ENCODE results near the gene UBR3.

The UBR3 gene

DNA sequence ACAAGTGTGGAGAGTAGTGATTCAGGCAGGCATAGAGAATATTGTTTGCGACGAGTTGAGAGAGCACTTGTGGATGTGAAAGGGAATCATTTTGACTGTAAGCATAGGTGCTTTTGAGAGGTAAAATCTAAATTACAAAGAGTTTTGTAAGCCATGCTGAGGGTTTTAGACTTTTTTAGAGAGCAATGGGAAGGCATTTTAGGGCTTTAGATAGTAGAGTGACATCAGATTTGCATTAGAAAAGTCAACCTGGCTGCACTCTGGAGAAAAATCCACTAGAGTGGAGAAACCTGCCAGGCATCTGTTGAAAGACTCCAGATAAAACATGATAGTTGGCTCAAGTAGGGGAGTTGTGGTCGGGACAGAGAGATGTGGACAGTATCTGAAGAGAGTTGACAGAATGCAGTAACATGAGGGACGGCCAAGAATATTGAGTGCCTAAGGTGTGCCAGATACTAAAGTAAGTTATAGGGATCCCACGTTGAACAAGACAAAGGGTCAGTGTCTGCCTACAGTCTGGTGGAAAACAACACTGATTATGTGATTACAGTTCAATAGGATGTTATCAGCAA is 258.9 kb downstream of the UBR3 start:
- Histone ChIP-seq H2AFZ (ENCODE audit: low read depth, low read length) (no peak overlapping the region), H3K9me3 (ENCODE audit: low read length) (no peaks in the 10 kb centered on the region), H3K27me3 (ENCODE audit: insufficient read depth, low read length) (no peaks in the 10 kb centered on the region), H3K4me3 (ENCODE audit: low read length) (no peak overlapping the region), H3K4me1 (ENCODE audit: insufficient read depth, low read length) (no peaks in the 10 kb centered on the region), H3K36me3 (ENCODE audit: insufficient read depth, low read length) (peaks cover 2% of the 10 kb centered on the region)

DNA sequence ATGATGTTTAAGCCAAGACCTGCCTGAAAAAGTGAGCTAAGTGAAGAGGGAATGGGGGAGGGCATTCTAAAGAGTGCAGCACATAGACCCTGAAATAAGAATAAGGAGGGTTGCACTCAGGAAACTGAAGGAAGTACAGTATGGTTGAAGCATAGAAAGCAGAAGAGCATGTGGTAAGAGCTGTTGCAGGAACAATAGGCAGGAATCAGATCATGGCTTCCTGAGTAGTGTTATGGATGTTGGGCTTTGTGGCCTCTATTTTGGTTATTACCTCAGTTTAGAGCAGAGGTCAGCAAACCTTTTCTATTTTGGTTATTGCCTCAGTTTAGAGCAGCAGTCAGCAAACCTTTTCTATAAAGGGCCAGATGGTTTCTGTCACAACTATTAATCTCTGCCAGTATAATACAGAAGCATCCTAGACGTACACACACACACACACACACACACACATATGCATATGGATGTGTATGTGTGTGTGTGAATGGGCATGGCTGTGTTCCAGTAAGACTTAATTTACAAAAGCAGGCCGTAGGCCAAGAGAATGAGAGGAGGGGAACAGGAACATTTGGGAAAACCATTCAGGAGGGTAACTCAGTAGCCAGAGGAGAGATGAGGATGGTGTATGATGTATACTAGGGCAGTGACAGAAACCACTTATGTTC is 259.6 kb downstream of the UBR3 start:
- no peak overlapping the region for H3K4me3 ChIP-seq (ENCODE audit: low read length)
- H3K36me3 ChIP-seq (ENCODE audit: insufficient read depth, low read length) = no peaks in the 10 kb centered on the region
- no peaks in the 10 kb centered on the region for H3K27me3 ChIP-seq (ENCODE audit: insufficient read depth, low read length)
- H2AFZ ChIP-seq (ENCODE audit: low read depth, low read length) = no peak overlapping the region
- H3K9me3 ChIP-seq (ENCODE audit: low read length) = peaks cover 2% of the 10 kb centered on the region
- no peaks in the 10 kb centered on the region for H3K4me1 ChIP-seq (ENCODE audit: insufficient read depth, low read length)

DNA sequence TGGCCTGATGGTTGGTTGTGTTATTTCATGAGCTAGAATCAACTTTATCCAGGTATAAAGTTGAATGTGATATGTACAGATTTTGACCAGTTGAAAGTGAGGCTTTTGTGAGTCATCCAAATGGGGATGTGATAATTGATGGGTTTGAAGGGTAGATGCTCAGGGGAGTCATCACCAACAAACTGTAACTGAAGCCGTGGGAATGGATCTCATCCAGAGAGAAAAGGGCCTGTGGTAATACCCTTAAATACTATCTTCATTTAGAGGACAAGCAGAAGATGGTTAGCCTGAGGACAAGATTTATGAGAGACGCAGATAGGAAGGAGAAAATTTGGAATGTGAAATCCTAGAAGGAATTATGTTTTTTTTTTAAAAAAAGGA is 260.1 kb downstream of the UBR3 start:
- Histone ChIP-seq H3K36me3 (ENCODE audit: insufficient read depth, low read length) (no peaks in the 10 kb centered on the region), H3K4me1 (ENCODE audit: insufficient read depth, low read length) (no peaks in the 10 kb centered on the region), H3K9me3 (ENCODE audit: low read length) (peaks cover 2% of the 10 kb centered on the region)

DNA sequence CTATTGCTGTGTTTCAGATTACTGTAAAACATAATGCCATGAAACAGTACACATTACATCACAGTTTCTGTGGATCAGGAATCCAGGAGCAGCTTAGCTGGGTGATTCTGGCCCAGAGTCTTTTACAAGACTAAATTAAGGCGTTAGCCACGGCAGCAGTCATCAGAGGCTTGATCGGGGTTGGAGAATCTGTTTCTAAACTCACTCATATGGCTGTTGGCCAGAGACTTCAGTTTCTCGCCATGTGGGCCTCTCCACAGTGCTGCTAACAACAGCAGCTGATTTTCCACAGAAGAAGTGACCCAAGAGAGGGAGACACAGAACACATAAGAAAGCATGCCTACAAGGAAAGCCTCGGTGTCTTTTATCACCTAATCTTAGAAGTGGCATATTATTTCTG is 261.5 kb downstream of the UBR3 start:
- Histone ChIP-seq H3K4me1 (ENCODE audit: insufficient read depth, low read length) (no peaks in the 10 kb centered on the region), H3K27me3 (ENCODE audit: insufficient read depth, low read length) (no peaks in the 10 kb centered on the region), H2AFZ (ENCODE audit: low read depth, low read length) (no peak overlapping the region), H3K36me3 (ENCODE audit: insufficient read depth, low read length) (no peaks in the 10 kb centered on the region), H3K4me3 (ENCODE audit: low read length) (no peak overlapping the region), H3K9me3 (ENCODE audit: low read length) (peaks cover 2% of the 10 kb centered on the region)

More for the DNA sequence above, 260.1 kb downstream of the UBR3 start:
- H3K27me3 ChIP-seq (ENCODE audit: insufficient read depth, low read length) = no peaks in the 10 kb centered on the region
- no peak overlapping the region for H2AFZ ChIP-seq (ENCODE audit: low read depth, low read length)
- H3K4me3 ChIP-seq (ENCODE audit: low read length) = no peak overlapping the region

DNA sequence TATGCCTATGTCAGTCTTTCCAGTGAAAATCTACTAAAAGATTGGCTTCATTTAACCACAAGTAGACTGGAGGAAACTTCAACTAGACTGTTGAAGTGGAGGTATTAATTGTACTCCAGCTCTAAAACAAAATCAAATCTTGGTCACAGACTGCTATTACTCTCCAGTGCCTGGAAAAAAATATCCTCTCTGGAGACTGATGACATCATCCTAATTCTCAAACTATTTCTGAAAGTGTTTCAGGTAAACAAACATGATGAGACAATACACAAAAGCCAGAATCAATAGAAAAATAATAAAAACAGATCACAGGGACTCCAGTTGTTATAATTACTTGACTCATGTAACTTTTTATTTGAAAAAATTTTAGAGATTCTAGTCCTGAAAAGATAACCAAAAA is 263.0 kb downstream of the UBR3 start:
- H3K4me1 ChIP-seq (ENCODE audit: insufficient read depth, low read length) = no peaks in the 10 kb centered on the region
- no peak overlapping the region for H3K4me3 ChIP-seq (ENCODE audit: low read length)
- H3K36me3 ChIP-seq (ENCODE audit: insufficient read depth, low read length) = no peaks in the 10 kb centered on the region

DNA sequence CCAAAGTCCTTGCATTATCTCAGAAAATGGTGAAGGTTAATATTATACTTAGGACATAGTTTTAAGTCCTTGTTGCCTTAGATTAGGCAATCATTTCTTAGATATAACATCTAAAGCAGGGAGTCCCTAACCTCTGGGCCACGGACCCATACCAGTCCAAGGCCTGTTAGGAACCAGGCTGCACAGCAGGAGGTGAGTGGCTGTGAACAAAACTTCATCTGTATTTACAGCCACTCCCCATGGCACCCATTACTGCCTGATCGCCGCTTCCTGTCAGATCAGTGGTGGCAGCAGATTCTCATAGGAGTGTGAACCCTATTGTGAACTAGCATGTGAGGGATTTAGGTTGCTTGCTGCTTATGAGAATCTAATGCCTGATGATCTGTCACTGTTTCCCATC is 264.2 kb downstream of the UBR3 start:
- no peaks in the 10 kb centered on the region for H3K27me3 ChIP-seq (ENCODE audit: insufficient read depth, low read length)
- peaks cover 2% of the 10 kb centered on the region for H3K9me3 ChIP-seq (ENCODE audit: low read length)
- no peak overlapping the region for H3K4me3 ChIP-seq (ENCODE audit: low read length)
- no peaks in the 10 kb centered on the region for H3K36me3 ChIP-seq (ENCODE audit: insufficient read depth, low read length)
- H2AFZ ChIP-seq (ENCODE audit: low read depth, low read length) = no peak overlapping the region
- no peaks in the 10 kb centered on the region for H3K4me1 ChIP-seq (ENCODE audit: insufficient read depth, low read length)

More for the DNA sequence above, 263.0 kb downstream of the UBR3 start:
- no peak overlapping the region for H2AFZ ChIP-seq (ENCODE audit: low read depth, low read length)
- no peaks in the 10 kb centered on the region for H3K27me3 ChIP-seq (ENCODE audit: insufficient read depth, low read length)
- H3K9me3 ChIP-seq (ENCODE audit: low read length) = peaks cover 2% of the 10 kb centered on the region

DNA sequence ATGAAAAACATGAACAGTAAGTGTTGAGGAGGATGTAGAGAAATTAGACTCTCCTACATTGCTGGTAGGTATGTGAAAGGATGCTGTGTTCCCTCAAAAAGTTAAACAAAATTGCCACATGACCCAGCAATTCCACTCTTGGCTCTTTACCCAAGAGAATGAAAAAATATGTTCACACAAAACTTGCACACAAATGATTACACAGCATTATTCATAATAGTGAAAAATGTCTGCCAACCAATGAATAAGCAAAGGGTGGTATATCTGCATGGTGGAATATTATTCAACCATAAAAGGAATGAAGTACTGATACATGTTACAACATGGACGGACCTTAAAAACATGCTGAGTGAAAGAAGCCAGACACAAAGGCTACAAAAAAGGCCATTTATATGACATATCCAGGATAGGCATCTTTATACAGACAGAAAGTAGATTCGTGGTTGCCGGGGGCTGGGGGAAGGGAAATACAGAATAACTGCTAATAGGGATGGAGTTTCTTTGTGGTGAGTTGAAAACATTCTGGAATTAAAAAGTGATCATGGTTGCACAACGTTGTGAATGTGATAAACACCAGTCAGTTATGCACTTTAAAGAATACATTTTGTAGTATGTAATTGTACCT is 265.3 kb downstream of the UBR3 start:
- Histone ChIP-seq H2AFZ (ENCODE audit: low read depth, low read length) (no peak overlapping the region), H3K4me1 (ENCODE audit: insufficient read depth, low read length) (no peaks in the 10 kb centered on the region), H3K36me3 (ENCODE audit: insufficient read depth, low read length) (no peaks in the 10 kb centered on the region), H3K27me3 (ENCODE audit: insufficient read depth, low read length) (no peaks in the 10 kb centered on the region), H3K9me3 (ENCODE audit: low read length) (peaks cover 2% of the 10 kb centered on the region), H3K4me3 (ENCODE audit: low read length) (no peak overlapping the region)

DNA sequence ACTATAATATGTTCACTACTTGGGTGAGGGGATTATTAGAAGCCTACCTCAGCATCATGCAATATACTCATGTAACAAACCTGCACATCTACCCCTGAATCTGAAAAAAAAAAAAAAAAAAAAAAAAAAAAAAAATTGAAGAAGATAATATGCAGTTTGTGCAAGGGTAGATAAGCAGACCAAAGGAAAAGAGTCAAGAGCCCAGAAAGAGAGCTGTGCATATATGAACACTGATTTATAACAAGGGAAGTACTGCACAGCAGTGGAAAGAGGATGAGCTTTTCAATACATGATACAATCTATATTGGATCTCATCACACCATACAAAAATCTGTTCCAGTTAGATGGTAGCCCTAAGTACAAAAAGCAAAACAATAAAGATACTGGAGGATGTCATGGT is 268.1 kb downstream of the UBR3 start:
- H3K27me3 ChIP-seq (ENCODE audit: insufficient read depth, low read length) = no peaks in the 10 kb centered on the region
- H3K9me3 ChIP-seq (ENCODE audit: low read length) = peaks cover 2% of the 10 kb centered on the region
- no peak overlapping the region for H3K4me3 ChIP-seq (ENCODE audit: low read length)
- H3K36me3 ChIP-seq (ENCODE audit: insufficient read depth, low read length) = no peaks in the 10 kb centered on the region
- no peak overlapping the region for H2AFZ ChIP-seq (ENCODE audit: low read depth, low read length)
- H3K4me1 ChIP-seq (ENCODE audit: insufficient read depth, low read length) = no peaks in the 10 kb centered on the region

DNA sequence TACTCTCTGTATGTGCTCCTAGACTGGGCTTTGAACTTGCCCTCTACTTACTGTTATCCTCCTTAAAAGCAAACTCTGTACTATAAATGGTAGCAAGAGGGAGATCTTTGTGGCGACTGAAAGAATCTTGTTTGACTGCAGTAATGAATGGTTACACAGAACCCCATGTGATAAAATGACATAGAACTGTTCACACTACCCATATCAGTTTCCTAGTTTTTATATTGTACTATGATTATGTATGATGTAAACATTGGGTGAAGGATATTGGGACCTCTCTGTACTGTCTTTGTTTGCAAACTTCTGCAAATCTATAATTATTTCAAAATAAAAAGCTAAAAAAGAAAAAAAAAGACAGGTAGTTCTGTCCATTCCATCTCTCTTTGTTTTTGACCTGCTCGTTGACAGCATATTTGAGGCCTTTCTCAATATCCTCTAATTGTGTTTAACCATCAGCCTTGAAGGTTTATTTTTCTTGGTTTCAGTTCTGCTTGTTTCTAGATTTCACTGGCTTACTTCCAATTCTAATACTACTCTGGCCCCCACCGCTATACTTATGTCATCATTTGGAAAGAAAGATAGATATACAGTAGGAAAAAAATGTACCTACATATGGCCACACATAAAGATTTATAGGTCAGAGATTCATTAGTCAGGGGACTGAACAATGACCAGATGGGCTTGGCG is 271.5 kb downstream of the UBR3 start:
- Histone ChIP-seq H3K27me3 (ENCODE audit: insufficient read depth, low read length) (no peaks in the 10 kb centered on the region), H2AFZ (ENCODE audit: low read depth, low read length) (no peak overlapping the region), H3K4me3 (ENCODE audit: low read length) (no peak overlapping the region), H3K4me1 (ENCODE audit: insufficient read depth, low read length) (no peaks in the 10 kb centered on the region), H3K9me3 (ENCODE audit: low read length) (no peaks in the 10 kb centered on the region), H3K36me3 (ENCODE audit: insufficient read depth, low read length) (no peaks in the 10 kb centered on the region)

DNA sequence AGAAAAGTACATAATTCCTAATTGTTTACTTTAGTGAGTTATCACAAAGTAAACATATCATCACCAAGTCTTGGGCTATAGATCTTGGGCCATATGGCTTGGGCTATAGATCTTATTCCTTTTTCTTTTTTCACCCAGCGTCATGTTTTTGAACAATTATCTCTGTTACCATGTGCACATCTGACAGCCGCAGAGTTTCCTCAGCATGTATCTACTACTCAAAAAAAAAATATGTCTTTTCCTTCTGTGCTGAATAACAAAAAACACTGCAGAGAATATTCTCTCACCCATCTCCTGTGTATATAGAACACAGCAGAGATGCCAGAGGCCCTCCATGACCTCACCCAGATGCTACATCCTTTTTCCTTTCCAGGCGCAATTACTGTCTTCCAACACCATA is 274.5 kb downstream of the UBR3 start:
- H3K4me3 ChIP-seq (ENCODE audit: low read length) = no peak overlapping the region
- no peaks in the 10 kb centered on the region for H3K36me3 ChIP-seq (ENCODE audit: insufficient read depth, low read length)
- H3K9me3 ChIP-seq (ENCODE audit: low read length) = no peaks in the 10 kb centered on the region
- H2AFZ ChIP-seq (ENCODE audit: low read depth, low read length) = no peak overlapping the region
- H3K4me1 ChIP-seq (ENCODE audit: insufficient read depth, low read length) = no peaks in the 10 kb centered on the region
- no peaks in the 10 kb centered on the region for H3K27me3 ChIP-seq (ENCODE audit: insufficient read depth, low read length)

DNA sequence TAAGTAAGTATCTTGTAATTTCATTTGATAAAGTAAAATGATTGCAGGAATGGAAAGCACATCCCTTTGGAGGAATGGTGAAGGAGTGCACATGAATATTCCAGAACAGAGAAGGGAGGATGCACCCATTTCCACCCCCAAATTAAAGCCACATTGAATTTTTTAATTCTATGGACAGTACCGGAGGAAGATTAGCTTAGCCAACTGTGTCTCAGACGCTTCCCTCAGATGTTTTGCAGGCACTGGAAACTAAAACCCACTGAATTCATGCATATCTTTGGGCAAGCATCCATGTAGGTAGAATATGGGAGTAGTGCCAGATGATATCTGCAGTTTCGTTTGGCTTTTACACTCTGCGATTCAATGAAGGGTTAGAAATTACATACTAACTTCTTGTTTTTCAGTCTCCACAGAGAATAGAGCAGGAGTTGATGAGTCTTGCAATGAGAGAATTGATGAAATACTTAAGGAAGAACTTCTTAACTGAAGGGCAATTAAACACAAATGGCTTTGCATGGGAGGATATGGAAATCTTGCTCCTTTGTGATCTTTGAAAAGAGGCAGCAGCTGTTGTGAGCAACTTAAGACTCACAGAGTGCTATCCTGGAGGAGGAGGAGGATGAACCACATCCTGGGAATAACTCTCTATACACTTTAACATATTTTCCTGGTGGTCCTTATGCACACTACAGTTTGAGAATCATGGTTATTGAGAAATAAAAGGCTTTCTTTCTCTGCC is 279.0 kb downstream of the UBR3 start:
- H2AFZ ChIP-seq (ENCODE audit: low read depth, low read length) = no peak overlapping the region
- H3K9me3 ChIP-seq (ENCODE audit: low read length) = no peaks in the 10 kb centered on the region
- H3K27me3 ChIP-seq (ENCODE audit: insufficient read depth, low read length) = peaks cover 2% of the 10 kb centered on the region
- no peaks in the 10 kb centered on the region for H3K36me3 ChIP-seq (ENCODE audit: insufficient read depth, low read length)
- H3K4me1 ChIP-seq (ENCODE audit: insufficient read depth, low read length) = peaks cover 7% of the 10 kb centered on the region
- H3K4me3 ChIP-seq (ENCODE audit: low read length) = no peak overlapping the region

DNA sequence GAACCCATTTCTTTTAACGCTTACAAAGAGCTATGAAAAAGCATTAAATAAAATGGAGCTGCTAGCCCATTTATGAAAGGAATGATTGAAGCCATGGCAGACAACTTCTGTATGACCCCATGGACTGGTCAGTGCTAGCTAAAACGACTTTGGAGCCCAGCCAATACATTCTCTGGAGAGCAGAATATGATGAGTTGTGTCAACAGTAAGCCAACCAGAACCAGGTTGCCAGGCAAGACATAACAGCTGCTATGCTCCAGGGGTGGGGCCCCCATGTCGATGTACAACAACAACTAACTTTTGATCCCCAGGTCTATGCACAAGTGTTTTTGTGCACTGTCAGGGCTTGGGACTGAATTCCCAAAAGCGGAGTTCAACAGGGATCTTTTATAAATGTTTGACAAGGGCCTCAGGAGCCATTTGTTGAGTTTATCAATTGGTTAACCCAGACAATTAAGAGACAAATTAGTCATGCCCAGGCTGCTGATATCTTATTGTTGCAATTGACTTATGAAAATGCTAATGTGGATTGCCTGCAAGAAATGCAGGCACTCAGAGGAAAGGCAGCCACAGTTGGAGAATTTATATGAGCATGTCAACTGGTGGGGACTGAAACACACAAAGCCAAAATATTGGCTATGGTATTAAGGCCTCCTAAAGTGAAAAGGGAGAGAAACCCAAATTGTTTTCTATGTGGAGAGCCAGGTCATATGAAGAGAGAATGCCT is 286.1 kb downstream of the UBR3 start:
- H2AFZ ChIP-seq (ENCODE audit: low read depth, low read length) = no peak overlapping the region
- H3K9me3 ChIP-seq (ENCODE audit: low read length) = peaks cover 2% of the 10 kb centered on the region
- H3K4me1 ChIP-seq (ENCODE audit: insufficient read depth, low read length) = peaks cover 12% of the 10 kb centered on the region
- no peaks in the 10 kb centered on the region for H3K36me3 ChIP-seq (ENCODE audit: insufficient read depth, low read length)
- H3K27me3 ChIP-seq (ENCODE audit: insufficient read depth, low read length) = peaks cover 2% of the 10 kb centered on the region
- H3K4me3 ChIP-seq (ENCODE audit: low read length) = no peak overlapping the region
